ENCODE results near the gene PICK1. TPM values are rescaled to one million over a fixed set of nuclear protein-coding genes. Genes with fewer than 3 reads are reported as not detected.

The PICK1 gene
- total and polyA plus RNA-seq, 2 of the 4 experiments (the other 2 are of a cell fraction): 16.5 to 21.0 TPM

DNA sequence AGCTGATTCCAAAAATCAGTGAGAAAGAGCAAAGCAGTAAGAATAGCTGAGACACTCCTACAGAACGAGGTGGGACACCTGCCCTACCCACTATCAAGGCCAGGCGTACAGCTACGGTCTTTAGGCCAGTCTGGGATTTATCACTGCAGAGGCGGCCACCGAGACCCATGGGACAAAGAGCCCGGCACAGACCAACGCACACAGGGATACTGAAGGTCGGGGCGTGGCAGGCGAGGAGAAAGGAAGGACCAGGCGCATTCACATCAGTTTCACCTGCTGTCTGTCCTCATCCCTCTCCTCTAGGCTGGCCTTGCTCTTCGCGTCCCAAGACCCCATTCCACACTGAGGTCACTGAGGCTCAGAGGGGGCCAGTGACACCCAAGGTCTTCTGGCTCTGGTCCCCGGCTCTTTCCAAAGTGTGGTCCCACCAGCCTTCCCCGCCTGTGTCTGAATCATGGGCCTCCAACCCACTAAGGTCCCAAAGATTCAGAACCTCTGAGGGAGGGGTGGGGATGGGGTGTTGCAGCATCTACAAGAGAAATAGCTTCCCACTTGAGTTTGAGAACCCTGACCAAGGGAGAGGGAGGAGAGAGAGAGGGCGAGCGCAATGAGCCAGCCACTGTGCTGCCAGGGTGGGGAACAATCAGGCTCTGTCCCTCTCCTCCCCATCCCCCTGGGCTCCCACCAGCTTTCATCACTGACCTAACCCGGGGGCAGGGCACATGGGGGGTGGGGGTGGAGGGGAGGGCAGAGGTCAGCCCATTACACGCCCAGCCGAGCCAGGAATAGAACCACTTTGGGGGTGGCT lies 7.2 kb upstream of the PICK1 start:
- Histone ChIP-seq H2AFZ (replicated peaks; ENCODE audit: low read length, poor library complexity) (no peak overlapping the region), H3K4me2 (ENCODE audit: low read depth, low read length) (no peak overlapping the region), H3K27ac (ENCODE audit: insufficient read depth, low read length) (no peak overlapping the region), H3K4me1 (ENCODE audit: control insufficient read depth, insufficient read depth, low read length) (peaks cover 2% of the 10 kb centered on the region), H3K9me1 (ENCODE audit: insufficient read depth, low read length) (no peaks in the 10 kb centered on the region), H2BK15ac (ENCODE audit: low read depth, low read length) (no peak overlapping the region), H3K14ac (replicated peaks; ENCODE audit: low read depth, low read length) (no peak overlapping the region), H2BK5ac (ENCODE audit: low read depth, low read length, poor library complexity, severe bottlenecking) (no peak overlapping the region), H4K8ac (ENCODE audit: low read depth in 2 of 2, low read length in 2 of 2) (no peak overlapping the region), H3K79me1 (ENCODE audit: low read depth in 1 of 2, low read length in 2 of 2) (no peaks in the 10 kb centered on the region), H3K23ac (ENCODE audit: low read depth, low read length) (no peak overlapping the region), H2BK20ac (ENCODE audit: low read depth, low read length) (no peak overlapping the region; the same call in 1 of the 2 replicates), H3K56ac (ENCODE audit: extremely low read depth, insufficient read depth, low read length) (no peak overlapping the region), H3K18ac (ENCODE audit: low read depth, low read length) (no peak overlapping the region), H3K4me3 (ENCODE audit: insufficient read depth, low read depth, low read length) (no peak overlapping the region), H3K36me3 (ENCODE audit: control insufficient read depth, insufficient read depth, low read length) (no peaks in the 10 kb centered on the region), H2AK9ac (replicated peaks; ENCODE audit: low read depth, low read length, poor library complexity) (no peak overlapping the region), H2AK5ac (ENCODE audit: low read depth, low read length) (peak overlapping the region; percentile 33; the same call in 1 of the 2 replicates), H3K4ac (ENCODE audit: low read depth, low read length) (no peak overlapping the region), H4K91ac (ENCODE audit: insufficient read depth, low read depth, low read length) (no peak overlapping the region), H3K9me3 (ENCODE audit: control insufficient read depth, insufficient read depth, low read length) (no peaks in the 10 kb centered on the region), H4K5ac (ENCODE audit: low read depth, low read length) (no peak overlapping the region), H2BK120ac (ENCODE audit: low read depth, low read length) (no peak overlapping the region), H4K20me1 (ENCODE audit: insufficient read depth, low read length) (no peaks in the 10 kb centered on the region; the same call in 1 of the 2 replicates), H3K9ac (ENCODE audit: low read depth, low read length) (no peak overlapping the region), H3K27me3 (ENCODE audit: control insufficient read depth, insufficient read depth, low read length) (peaks cover 5% of the 10 kb centered on the region; the same call in 1 of the 2 replicates)
- in situ Hi-C loops (cut with MboI; ENCODE audit: low sequenced_read_pairs): loop anchor here (10.0 kb wide), 1 partner anchor 525 kb away; the partner anchor contains the start of gene DMC1
- BruUV-seq (replicated peaks): no TSS peak
- intact Hi-C loops (cut with micrococcal nuclease): loop anchor here (5.0 to 10.0 kb wide), 2 partner anchors 655 to 717 kb away; partner anchors contain the start of genes GTPBP1 and JOSD1
- DNase-seq (no peak), ATAC-seq (ENCODE audit: low read depth) (no peak)
- dilution Hi-C loops (cut with HindIII; ENCODE audit: low sequenced_read_pairs, unreplicated experiment): no loop called here
- 76% methylated on average over 3 of the region's 20 CpGs; no CpG with 5 or more reads in 1 of the 2 experiments for WGBS, 2 experiments (ENCODE audit: extremely low coverage in 2 of 2, insufficient read length in 1 of 2)
- CTCF ChIA-PET: no interaction called here
- POLR2A ChIA-PET (ENCODE audit: unreplicated experiment): no interaction called here
- no peak for TF ChIP-seq RFX5 (IDR thresholded peaks at IDR 0.05; ENCODE audit: low read depth, low read length)
- TF ChIP-seq FOS (IDR thresholded peaks at IDR 0.05; ENCODE audit: low read depth, low read length): no peak
- TF ChIP-seq, protein P1, sequence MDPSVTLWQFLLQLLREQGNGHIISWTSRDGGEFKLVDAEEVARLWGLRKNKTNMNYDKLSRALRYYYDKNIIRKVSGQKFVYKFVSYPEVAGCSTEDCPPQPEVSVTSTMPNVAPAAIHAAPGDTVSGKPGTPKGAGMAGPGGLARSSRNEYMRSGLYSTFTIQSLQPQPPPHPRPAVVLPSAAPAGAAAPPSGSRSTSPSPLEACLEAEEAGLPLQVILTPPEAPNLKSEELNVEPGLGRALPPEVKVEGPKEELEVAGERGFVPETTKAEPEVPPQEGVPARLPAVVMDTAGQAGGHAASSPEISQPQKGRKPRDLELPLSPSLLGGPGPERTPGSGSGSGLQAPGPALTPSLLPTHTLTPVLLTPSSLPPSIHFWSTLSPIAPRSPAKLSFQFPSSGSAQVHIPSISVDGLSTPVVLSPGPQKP (IDR thresholded peaks at IDR 0.05; ENCODE audit: borderline replicate concordance, low read depth, low read length): no peak
- no peak for TF ChIP-seq NFE2L2 (IDR thresholded peaks at IDR 0.05; ENCODE audit: low read depth, low read length)
- TF ChIP-seq CHD1 (IDR thresholded peaks at IDR 0.05; ENCODE audit: low read depth, low read length): no peak
- no peak for TF ChIP-seq SMC3 (IDR thresholded peaks at IDR 0.05; ENCODE audit: low read depth, low read length)
- TF ChIP-seq POLR2A (IDR thresholded peaks at IDR 0.05; ENCODE audit: low read depth, low read length): no peak
- no peak for TF ChIP-seq CEBPB (IDR thresholded peaks at IDR 0.05; ENCODE audit: low read depth, low read length)
- TF ChIP-seq RAD21 (IDR thresholded peaks at IDR 0.05; ENCODE audit: low read length): no peak
- TF ChIP-seq RCOR1 (IDR thresholded peaks at IDR 0.05; ENCODE audit: insufficient replicate concordance, low read length): no peak
- no peak for TF ChIP-seq MAFK (IDR thresholded peaks at IDR 0.05; ENCODE audit: low read depth, low read length)
- TF ChIP-seq, protein P2, sequence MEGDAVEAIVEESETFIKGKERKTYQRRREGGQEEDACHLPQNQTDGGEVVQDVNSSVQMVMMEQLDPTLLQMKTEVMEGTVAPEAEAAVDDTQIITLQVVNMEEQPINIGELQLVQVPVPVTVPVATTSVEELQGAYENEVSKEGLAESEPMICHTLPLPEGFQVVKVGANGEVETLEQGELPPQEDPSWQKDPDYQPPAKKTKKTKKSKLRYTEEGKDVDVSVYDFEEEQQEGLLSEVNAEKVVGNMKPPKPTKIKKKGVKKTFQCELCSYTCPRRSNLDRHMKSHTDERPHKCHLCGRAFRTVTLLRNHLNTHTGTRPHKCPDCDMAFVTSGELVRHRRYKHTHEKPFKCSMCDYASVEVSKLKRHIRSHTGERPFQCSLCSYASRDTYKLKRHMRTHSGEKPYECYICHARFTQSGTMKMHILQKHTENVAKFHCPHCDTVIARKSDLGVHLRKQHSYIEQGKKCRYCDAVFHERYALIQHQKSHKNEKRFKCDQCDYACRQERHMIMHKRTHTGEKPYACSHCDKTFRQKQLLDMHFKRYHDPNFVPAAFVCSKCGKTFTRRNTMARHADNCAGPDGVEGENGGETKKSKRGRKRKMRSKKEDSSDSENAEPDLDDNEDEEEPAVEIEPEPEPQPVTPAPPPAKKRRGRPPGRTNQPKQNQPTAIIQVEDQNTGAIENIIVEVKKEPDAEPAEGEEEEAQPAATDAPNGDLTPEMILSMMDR (conservative IDR thresholded peaks at IDR 0.05; ENCODE audit: low read depth, low read length): no peak
- no peak for TF ChIP-seq BHLHE40 (IDR thresholded peaks at IDR 0.05; ENCODE audit: low read depth, low read length)
- TF ChIP-seq MXI1 (IDR thresholded peaks at IDR 0.05; ENCODE audit: borderline replicate concordance, low read depth, low read length): no peak
- TF ChIP-seq MAZ (IDR thresholded peaks at IDR 0.05; ENCODE audit: borderline replicate concordance, low read depth, low read length): no peak

All from IMR-90 (cell line).